Neural crest cell (in vitro differentiated cells): ENCODE results near the gene WWOX. TPM values are rescaled to one million over a fixed set of nuclear protein-coding genes. Genes with fewer than 3 reads are reported as not detected.

Experiments
- DNase-seq: peaks from one replicate; pipeline ENCODE4 v3.0.0; 2021; ENCODE audit warnings: low read depth, mixed read lengths, low spot score
- H3K27ac Mint-ChIP-seq: one replicate; pipeline ENCODE4 v1.8.0; 2021; ENCODE audit warnings: mild to moderate bottlenecking, mixed read lengths; ENCODE audit not compliant: unreplicated experiment
- H3K27me3 Mint-ChIP-seq: 2 replicates; pipeline ENCODE4 v1.8.0; 2021; ENCODE audit warnings: low read depth, mild to moderate bottlenecking, mixed read lengths
- H3K36me3 Mint-ChIP-seq: 2 replicates; pipeline ENCODE4 v1.8.0; 2021; ENCODE audit warnings: low read depth, mild to moderate bottlenecking, mixed read lengths
- H3K4me1 Mint-ChIP-seq: 2 replicates; pipeline ENCODE4 v1.8.0; 2021; ENCODE audit warnings: mixed read lengths
- H3K4me3 Mint-ChIP-seq: one replicate; pipeline ENCODE4 v1.8.0; 2021; ENCODE audit warnings: mild to moderate bottlenecking, mixed read lengths
- H3K9me3 Mint-ChIP-seq: 2 replicates; pipeline ENCODE4 v1.8.0; 2021; ENCODE audit warnings: mixed read lengths
- CTCF ChIP-seq: fragments of 200-600 bp; sonication (generic); conservative IDR thresholded peaks from 2 replicates; pipeline ENCODE4 v1.5.0; 2021; ENCODE audit warnings: antibody characterized with exemption, mild to moderate bottlenecking
- total RNA-seq: library from RNA; stranded (reverse); gene quantifications from 2 replicates; pipeline ENCODE4 v1.2.1, GENCODE V29; 2021

Gene WWOX
- total RNA-seq, 1 donor from 2014 or later, result 30.5 TPM

GRCh38 chr16:78060809-78061208 lies 38.6 kb upstream of the WWOX start:
- no peaks in the 10 kb centered on the region for H3K36me3 Mint-ChIP-seq
- TF ChIP-seq CTCF, result no peak
- no peak for DNase-seq
- H3K9me3 Mint-ChIP-seq, result peaks cover 2% of the 10 kb centered on the region
- no peaks in the 10 kb centered on the region for H3K4me1 Mint-ChIP-seq
- no peak overlapping the region for H3K4me3 Mint-ChIP-seq
- no peak overlapping the region for H3K27ac Mint-ChIP-seq
- peaks cover 50% of the 10 kb centered on the region for H3K27me3 Mint-ChIP-seq

- no peak for TF ChIP-seq CTCF
- DNase-seq, result no peak
- Mint-ChIP-seq H3K27me3 (peaks cover 24% of the 10 kb centered on the region), H3K4me1 (no peaks in the 10 kb centered on the region), H3K36me3 (no peaks in the 10 kb centered on the region), H3K27ac (no peak overlapping the region), H3K4me3 (no peak overlapping the region), H3K9me3 (no peaks in the 10 kb centered on the region)
Observed at GRCh38 chr16:78065319-78065718, 34.1 kb upstream of the WWOX start.

GRCh38 chr16:78069913-78070312 lies 29.5 kb upstream of the WWOX start:
- Mint-ChIP-seq H3K9me3 (no peaks in the 10 kb centered on the region), H3K27ac (no peak overlapping the region), H3K4me3 (no peak overlapping the region), H3K36me3 (no peaks in the 10 kb centered on the region), H3K27me3 (peaks cover 19% of the 10 kb centered on the region), H3K4me1 (no peaks in the 10 kb centered on the region)
- TF ChIP-seq CTCF, result no peak
- no peak for DNase-seq

- no peak for TF ChIP-seq CTCF
- no peak overlapping the region for H3K4me3 Mint-ChIP-seq
- no peak overlapping the region for H3K27ac Mint-ChIP-seq
- no peaks in the 10 kb centered on the region for H3K4me1 Mint-ChIP-seq
- no peaks in the 10 kb centered on the region for H3K9me3 Mint-ChIP-seq
- no peaks in the 10 kb centered on the region for H3K36me3 Mint-ChIP-seq
- no peak for DNase-seq
- H3K27me3 Mint-ChIP-seq, result peaks cover 15% of the 10 kb centered on the region
Observed at GRCh38 chr16:78072275-78072674, 27.2 kb upstream of the WWOX start.

GRCh38 chr16:78075800-78076199 lies 23.7 kb upstream of the WWOX start:
- Mint-ChIP-seq H3K4me3 (no peak overlapping the region), H3K9me3 (no peaks in the 10 kb centered on the region), H3K36me3 (no peaks in the 10 kb centered on the region), H3K27ac (no peak overlapping the region), H3K4me1 (no peaks in the 10 kb centered on the region), H3K27me3 (peaks cover 35% of the 10 kb centered on the region)
- no peak for DNase-seq
- no peak for TF ChIP-seq CTCF

- no peak for TF ChIP-seq CTCF
- H3K27ac Mint-ChIP-seq, result no peak overlapping the region
Observed at GRCh38 chr16:78081341-78081740, 18.1 kb upstream of the WWOX start.

More at GRCh38 chr16:78081341-78081740, 18.1 kb upstream of the WWOX start:
- Mint-ChIP-seq H3K4me1 (no peaks in the 10 kb centered on the region), H3K27me3 (peaks cover 31% of the 10 kb centered on the region), H3K36me3 (no peaks in the 10 kb centered on the region), H3K9me3 (no peaks in the 10 kb centered on the region), H3K4me3 (no peak overlapping the region)
- DNase-seq, result no peak
